ENCODE measurements around the gene ANKRD1. TPM values are rescaled to one million over a fixed set of nuclear protein-coding genes. Genes with fewer than 3 reads are reported as not detected.

Gene ANKRD1
- total and polyA plus RNA-seq, 2 donors (not counting 1 experiment from before 2014, with no cell fraction given) = under 0.01 to 13.1 TPM

DNA sequence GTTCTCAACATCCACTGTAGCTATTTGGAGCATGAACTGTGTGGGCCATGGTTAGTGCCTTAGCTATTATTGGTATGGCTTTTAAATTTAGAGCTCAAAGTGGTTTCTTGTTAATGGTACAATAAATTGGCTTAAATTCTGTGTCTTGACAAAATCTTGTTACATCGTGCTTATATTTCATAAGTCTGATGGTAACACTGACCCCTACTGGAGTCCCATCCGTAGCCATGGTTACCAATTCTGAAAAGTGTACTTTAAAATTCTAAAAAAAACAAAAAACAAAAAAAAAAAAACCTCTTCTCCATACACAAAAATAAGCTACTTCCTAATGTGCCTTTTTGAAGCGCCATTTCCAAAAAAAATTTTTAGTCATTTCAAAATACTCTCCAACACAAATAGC is 55.5 kb downstream of the ANKRD1 start:
- Histone ChIP-seq H3K9ac (ENCODE audit: insufficient read depth, low read length) (no peak overlapping the region), H3K79me2 (ENCODE audit: control insufficient read depth, insufficient read depth, low read length) (no peaks in the 10 kb centered on the region), H3K9me3 (ENCODE audit: control insufficient read depth, insufficient read depth, low read depth, low read length) (no peaks in the 10 kb centered on the region), H3K27ac (ENCODE audit: insufficient read depth, low read length) (no peak overlapping the region), H3K4me2 (ENCODE audit: extremely low read depth, insufficient read depth, low read length) (no peak overlapping the region), H3K36me3 (ENCODE audit: control insufficient read depth, insufficient read depth, low read length) (no peaks in the 10 kb centered on the region), H2AFZ (ENCODE audit: low read length) (no peak overlapping the region), H3K4me3 (replicated peaks in 1 of 4; ENCODE audit: control extremely low read depth in 1 of 4, insufficient read depth in 1 of 4, low read depth in 3 of 4, low read length in 4 of 4) (no peak overlapping the region), H4K20me1 (ENCODE audit: control insufficient read depth, extremely low read depth, insufficient read depth, low read length) (no peaks in the 10 kb centered on the region), H3K27me3 (ENCODE audit: control insufficient read depth, insufficient read depth, low read length) (peaks cover 4% of the 10 kb centered on the region), H3K4me1 (ENCODE audit: control insufficient read depth, extremely low read depth, insufficient read depth, low read length) (no peaks in the 10 kb centered on the region)
- TF ChIP-seq EZH2 (IDR thresholded peaks at IDR 0.05; ENCODE audit: low read length, missing control alignments) = no peak
- TF ChIP-seq, protein P1, sequence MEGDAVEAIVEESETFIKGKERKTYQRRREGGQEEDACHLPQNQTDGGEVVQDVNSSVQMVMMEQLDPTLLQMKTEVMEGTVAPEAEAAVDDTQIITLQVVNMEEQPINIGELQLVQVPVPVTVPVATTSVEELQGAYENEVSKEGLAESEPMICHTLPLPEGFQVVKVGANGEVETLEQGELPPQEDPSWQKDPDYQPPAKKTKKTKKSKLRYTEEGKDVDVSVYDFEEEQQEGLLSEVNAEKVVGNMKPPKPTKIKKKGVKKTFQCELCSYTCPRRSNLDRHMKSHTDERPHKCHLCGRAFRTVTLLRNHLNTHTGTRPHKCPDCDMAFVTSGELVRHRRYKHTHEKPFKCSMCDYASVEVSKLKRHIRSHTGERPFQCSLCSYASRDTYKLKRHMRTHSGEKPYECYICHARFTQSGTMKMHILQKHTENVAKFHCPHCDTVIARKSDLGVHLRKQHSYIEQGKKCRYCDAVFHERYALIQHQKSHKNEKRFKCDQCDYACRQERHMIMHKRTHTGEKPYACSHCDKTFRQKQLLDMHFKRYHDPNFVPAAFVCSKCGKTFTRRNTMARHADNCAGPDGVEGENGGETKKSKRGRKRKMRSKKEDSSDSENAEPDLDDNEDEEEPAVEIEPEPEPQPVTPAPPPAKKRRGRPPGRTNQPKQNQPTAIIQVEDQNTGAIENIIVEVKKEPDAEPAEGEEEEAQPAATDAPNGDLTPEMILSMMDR (conservative IDR thresholded peaks at IDR 0.05 in 1 of 2, IDR thresholded peaks at IDR 0.05 in 1 of 2; ENCODE audit: low read depth in 1 of 2, low read length in 2 of 2) = peak; percentile 27 to 48
- DNase-seq (ENCODE audit: low read depth in 2 of 2) = peak; percentile 36 to 64

DNA sequence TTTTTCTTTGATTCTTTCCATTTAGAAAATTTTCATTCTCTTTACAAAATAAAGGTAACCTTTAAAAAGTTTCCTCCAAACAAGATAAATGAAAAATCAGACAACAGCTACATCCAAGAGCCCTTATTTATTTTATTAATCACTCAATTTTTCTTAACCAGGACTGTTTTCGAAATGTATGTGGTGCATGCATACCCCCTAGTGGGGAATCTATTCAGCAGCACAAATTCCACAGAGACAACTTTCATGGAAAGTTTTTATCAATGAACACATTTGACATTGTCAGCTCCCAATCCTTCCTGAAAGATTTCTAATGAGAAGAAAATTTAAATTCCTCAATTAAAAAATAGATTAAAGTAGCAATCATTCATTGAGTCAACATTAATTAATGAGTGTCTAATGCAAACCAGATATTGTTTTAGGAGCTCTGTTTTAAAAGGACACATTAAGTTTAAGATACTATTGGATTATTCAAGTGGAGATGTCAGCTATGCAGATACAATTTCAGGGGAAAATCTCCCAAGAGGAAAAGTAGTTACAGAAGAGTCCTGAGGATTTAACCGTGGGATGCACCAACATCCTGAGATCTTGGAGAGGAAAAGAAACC is 57.9 kb downstream of the ANKRD1 start:
- Histone ChIP-seq H3K4me1 (ENCODE audit: control insufficient read depth, extremely low read depth, insufficient read depth, low read length) (peaks cover 3% of the 10 kb centered on the region), H3K4me3 (replicated peaks in 1 of 4; ENCODE audit: control extremely low read depth in 1 of 4, insufficient read depth in 1 of 4, low read depth in 3 of 4, low read length in 4 of 4) (no peak overlapping the region), H3K9me3 (ENCODE audit: control insufficient read depth, insufficient read depth, low read depth, low read length) (no peaks in the 10 kb centered on the region), H4K20me1 (ENCODE audit: control insufficient read depth, extremely low read depth, insufficient read depth, low read length) (no peaks in the 10 kb centered on the region), H3K9ac (ENCODE audit: insufficient read depth, low read length) (no peak overlapping the region), H3K27me3 (ENCODE audit: control insufficient read depth, insufficient read depth, low read length) (no peaks in the 10 kb centered on the region), H2AFZ (ENCODE audit: low read length) (no peak overlapping the region), H3K79me2 (ENCODE audit: control insufficient read depth, insufficient read depth, low read length) (no peaks in the 10 kb centered on the region), H3K27ac (ENCODE audit: insufficient read depth, low read length) (no peak overlapping the region), H3K36me3 (ENCODE audit: control insufficient read depth, insufficient read depth, low read length) (no peaks in the 10 kb centered on the region), H3K4me2 (ENCODE audit: extremely low read depth, insufficient read depth, low read length) (no peak overlapping the region)
- no peak for TF ChIP-seq EZH2 (IDR thresholded peaks at IDR 0.05; ENCODE audit: low read length, missing control alignments)
- TF ChIP-seq, protein P1 (conservative IDR thresholded peaks at IDR 0.05 in 1 of 2, IDR thresholded peaks at IDR 0.05 in 1 of 2; ENCODE audit: low read depth in 1 of 2, low read length in 2 of 2) = peak; percentile 72 to 85
- peak; percentile 43 to 70 for DNase-seq (ENCODE audit: low read depth in 2 of 2)

Other genes starting within 250 kb of the ANKRD1 start
- gene HTR7, start 63.0 kb downstream of the ANKRD1 start, total RNA-seq = 0.77 and 0.83 TPM in 2 replicates
- 1.0 and 1.3 TPM in 2 replicates for gene HTR7, start 63.0 kb downstream of the ANKRD1 start, polyA plus RNA-seq
- gene RPP30, start 49.1 kb downstream of the ANKRD1 start, total RNA-seq = 32.2 and 38.3 TPM in 2 replicates
- gene RPP30, start 49.1 kb downstream of the ANKRD1 start, polyA plus RNA-seq = 38.6 and 44.5 TPM in 2 replicates

Data from fibroblast of lung (primary cell).